Esophagus (tissue), 2 donors: ENCODE results near the gene CLEC1B. TPM values are rescaled to one million over a fixed set of nuclear protein-coding genes. Genes with fewer than 3 reads are reported as not detected.
"Not testable (repeated sequence)": the region's sequence is repeated elsewhere in the genome, so short reads cannot be mapped to it uniquely, and the experiment has no call there.

ENCODE experiments used
- H3K27ac ChIP-seq, 2 donors: one replicate each; pipeline ENCODE4 v1.5.1; 2013; ENCODE audit warnings: low read depth in 2 of 2, mild to moderate bottlenecking in 2 of 2, inconsistent platforms in 1 of 2, low read length in 1 of 2, moderate library complexity in 1 of 2
- H3K27me3 ChIP-seq, 2 donors: one replicate each; pipeline ENCODE4 v1.6.1; 2013; ENCODE audit warnings: low read length in 2 of 2, control low read depth in 1 of 2, mild to moderate bottlenecking in 1 of 2; ENCODE audit not compliant: insufficient read depth in 2 of 2, control insufficient read depth in 1 of 2
- H3K36me3 ChIP-seq, 2 donors: one replicate each; pipeline ENCODE4 v1.6.1; 2013; ENCODE audit warnings: low read length in 1 of 2; ENCODE audit not compliant: control insufficient read depth in 2 of 2, insufficient read depth in 2 of 2
- H3K4me1 ChIP-seq, 2 donors: one replicate each; pipeline ENCODE4 v1.6.1; 2013; ENCODE audit warnings: low read length in 1 of 2; ENCODE audit not compliant: control insufficient read depth in 2 of 2, insufficient read depth in 2 of 2
- H3K4me3 ChIP-seq, 2 donors: one replicate each; pipeline ENCODE4 v1.5.1; 2013; ENCODE audit warnings: low read length in 2 of 2, mild to moderate bottlenecking in 2 of 2, low read depth in 1 of 2, moderate library complexity in 1 of 2
- H3K9me3 ChIP-seq, 2 donors: one replicate each; pipeline ENCODE4 v1.6.1; 2013; ENCODE audit warnings: mild to moderate bottlenecking in 2 of 2, low read depth in 1 of 2, low read length in 1 of 2, moderate library complexity in 1 of 2; ENCODE audit not compliant: control insufficient read depth in 2 of 2, insufficient read depth in 1 of 2
- WGBS, 2 donors: extraction: QIAGEN DNeasy Blood & Tissue Kit; methylation state at CpG; one replicate each; pipeline ENCODE4 v1.1.7; 2013; 5-methylcytosine and 5-hydroxymethylcytosine counted together
- polyA plus RNA-seq, 2 donors: library from polyadenylated mRNA; stranded (reverse); fragments of 200-250 nt; gene quantifications; one replicate each; pipeline ENCODE4 v1.2.3, GENCODE V29; 2013
- donor health status: healthy with polysubstance abuse.
- donor health status: Bipolar disorder and iron deficiency.

CLEC1B gene
- polyA plus RNA-seq, result not detected

DNA sequence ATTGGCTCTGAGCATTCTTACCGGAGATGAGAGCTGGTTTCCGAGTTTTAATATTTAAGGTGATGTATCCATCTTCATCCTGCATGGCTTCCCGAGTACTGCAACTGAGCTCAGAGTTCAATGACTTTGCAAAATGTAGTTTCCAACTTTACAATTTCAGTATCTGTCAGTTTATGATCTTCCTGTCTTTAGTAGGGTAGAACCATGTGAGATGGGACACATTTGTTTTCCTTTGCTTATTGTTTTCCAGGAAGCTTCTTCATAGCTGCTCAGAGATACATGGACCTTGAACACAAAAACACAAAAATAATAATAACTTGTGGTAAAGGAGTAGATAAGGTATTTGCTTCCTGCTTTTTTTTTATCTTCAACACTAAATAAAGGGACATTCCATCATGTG is at the start of gene CLEC1B:
Gene CLEC1B (minus strand): TSS at position 106 of the 400 bp plus-strand sequence. CDS start 21 bp downstream, at position 85.
- no peaks in the 10 kb centered on the region for H3K27me3 ChIP-seq
- H3K4me3 ChIP-seq, result no peak within 1 kb of the TSS
- no peak within 1 kb of the TSS for H3K27ac ChIP-seq
- no peaks in the 10 kb centered on the region for H3K4me1 ChIP-seq
- H3K9me3 ChIP-seq, result no peaks in the 10 kb centered on the region
- no peaks in the 10 kb centered on the region for H3K36me3 ChIP-seq
- WGBS, 2 donors, result 91 to 94% methylated on average over 3 of the region's 3 CpGs

DNA sequence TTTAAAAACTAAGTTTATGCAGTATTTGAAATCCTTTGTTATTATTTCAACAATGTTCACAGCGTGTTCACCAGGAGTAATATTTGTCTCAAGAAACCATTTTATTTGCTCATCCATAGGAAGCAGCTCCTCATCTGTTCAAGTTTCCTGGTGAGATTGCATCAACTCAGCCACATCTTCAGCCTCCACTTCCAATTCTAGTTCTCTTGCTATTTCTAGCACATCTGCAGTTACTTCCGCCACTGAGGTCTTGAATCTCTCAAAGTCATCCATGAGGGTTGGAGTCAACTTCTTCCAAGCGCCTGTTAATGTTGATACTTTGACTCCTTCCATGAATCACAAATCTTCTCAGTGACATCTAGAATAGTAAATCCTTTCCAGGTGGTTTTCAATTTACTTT is 49.6 kb upstream of the CLEC1B start:
- no peaks in the 10 kb centered on the region for H3K4me1 ChIP-seq
- H3K4me3 ChIP-seq, result no peak overlapping the region
- H3K9me3 ChIP-seq, result no peaks in the 10 kb centered on the region
- H3K27ac ChIP-seq, result no peak overlapping the region
- 71 to 79% methylated on average over 3 of the region's 3 CpGs for WGBS, 2 donors
- H3K36me3 ChIP-seq, result no peaks in the 10 kb centered on the region
- no peaks in the 10 kb centered on the region for H3K27me3 ChIP-seq

DNA sequence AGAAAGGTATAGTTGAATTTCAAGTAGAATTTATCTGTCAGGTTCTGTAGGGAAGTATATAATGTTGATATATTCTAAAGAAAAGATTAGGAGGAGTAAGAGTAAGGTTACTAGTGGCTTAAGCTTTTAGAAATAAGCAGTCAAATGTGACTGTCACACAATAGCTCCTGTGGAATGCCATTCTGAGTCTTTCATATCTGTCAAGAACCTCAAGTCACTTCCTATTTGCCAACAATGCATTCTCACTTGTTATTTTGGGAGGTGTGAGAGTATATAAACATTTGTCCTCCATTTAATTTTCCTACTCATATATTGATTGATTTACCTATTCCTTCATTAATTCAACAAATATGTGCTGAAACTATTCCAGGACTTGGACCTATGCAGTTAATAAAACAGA is 43.2 kb upstream of the CLEC1B start:
- Histone ChIP-seq H3K9me3 (no peaks in the 10 kb centered on the region), H3K27me3 (no peaks in the 10 kb centered on the region), H3K36me3 (no peaks in the 10 kb centered on the region), H3K27ac (no peak overlapping the region), H3K4me3 (no peak overlapping the region), H3K4me1 (no peaks in the 10 kb centered on the region)

DNA sequence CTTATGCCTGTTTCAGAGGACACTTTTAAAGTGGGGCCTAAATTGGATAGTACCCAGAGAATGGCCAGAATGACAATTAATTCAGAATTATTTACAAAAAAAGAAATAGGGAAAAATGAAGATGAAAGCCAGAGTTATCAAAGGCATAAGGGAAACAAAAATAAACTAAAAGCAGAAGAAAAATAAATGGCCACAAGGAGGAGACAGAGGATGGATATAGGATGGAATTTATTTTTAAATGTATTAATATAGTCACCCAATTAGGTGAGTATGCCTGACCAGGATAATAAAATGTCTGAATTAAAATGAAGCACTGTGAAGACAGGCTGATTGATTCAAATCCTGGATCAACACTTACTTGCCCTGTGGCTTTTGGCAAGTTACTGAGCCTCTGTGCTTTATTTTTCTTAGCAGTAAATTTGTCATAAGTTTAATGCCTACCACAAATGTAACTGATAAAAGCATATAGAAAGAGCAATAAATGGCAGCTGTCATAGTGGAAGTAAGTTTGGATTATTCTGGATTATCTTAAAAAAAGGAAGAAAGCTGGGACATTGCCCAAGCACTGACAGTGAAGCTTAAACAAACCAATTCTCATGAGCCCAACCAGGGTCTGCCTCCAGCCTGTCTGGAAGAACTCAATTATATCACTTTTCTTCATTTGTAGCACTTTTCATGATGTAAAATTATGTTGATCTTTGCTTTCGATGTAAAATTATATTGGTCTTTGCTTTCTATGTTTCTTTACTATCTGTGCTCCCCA is 35.0 kb upstream of the CLEC1B start:
- no peaks in the 10 kb centered on the region for H3K27me3 ChIP-seq
- H3K4me1 ChIP-seq, result no peaks in the 10 kb centered on the region
- no peak overlapping the region for H3K27ac ChIP-seq
- H3K4me3 ChIP-seq, result no peak overlapping the region
- H3K9me3 ChIP-seq, result no peaks in the 10 kb centered on the region
- no peaks in the 10 kb centered on the region for H3K36me3 ChIP-seq
- WGBS, 2 donors, result 61 to 68% methylated on average over 1 of the region's 1 CpG

DNA sequence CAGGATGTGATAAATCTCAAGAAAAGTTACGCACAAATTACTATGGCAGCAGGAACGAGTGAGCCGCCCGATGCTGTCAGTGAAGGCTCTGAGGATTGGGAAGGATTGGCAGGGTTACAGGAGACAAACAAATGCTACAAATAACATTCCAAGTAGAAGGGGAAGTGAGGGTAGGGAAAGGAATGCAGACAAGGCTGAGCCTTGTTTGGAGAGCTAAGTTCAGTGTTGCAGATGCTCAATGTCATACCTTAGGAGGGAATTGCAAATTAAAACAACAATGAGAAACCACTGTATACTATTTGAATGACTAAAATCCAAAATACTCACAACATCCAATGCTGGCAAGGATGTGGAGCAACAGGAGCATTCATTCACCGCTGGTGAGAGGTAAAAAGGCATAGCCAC is 32.9 kb upstream of the CLEC1B start:
- H3K4me1 ChIP-seq, result no peaks in the 10 kb centered on the region
- no peaks in the 10 kb centered on the region for H3K27me3 ChIP-seq
- no peak overlapping the region for H3K27ac ChIP-seq
- H3K9me3 ChIP-seq, result no peaks in the 10 kb centered on the region
- no peaks in the 10 kb centered on the region for H3K36me3 ChIP-seq
- H3K4me3 ChIP-seq, result no peak overlapping the region
- WGBS, 2 donors, result 75% methylated on average over 5 of the region's 5 CpGs

DNA sequence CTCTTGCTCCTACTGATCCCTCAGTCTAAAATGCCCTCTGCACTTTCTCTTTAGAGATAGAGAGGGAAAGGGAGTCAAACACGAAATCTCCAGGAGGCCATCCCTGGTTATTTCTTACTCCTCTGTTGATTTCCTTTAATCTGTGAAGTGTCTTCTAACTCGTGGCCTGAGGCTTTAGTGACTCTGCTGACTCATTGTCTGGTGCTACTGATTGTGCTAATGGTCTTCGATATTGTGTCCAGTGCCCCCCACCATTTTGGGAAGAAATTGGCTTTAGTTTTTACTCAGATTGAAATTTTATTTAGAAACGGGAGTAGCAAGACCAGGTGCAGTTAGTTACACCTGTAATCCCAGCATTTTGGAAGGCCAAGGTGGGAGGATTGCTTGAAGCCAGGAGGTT is 32.4 kb upstream of the CLEC1B start:
- 70 to 71% methylated on average over 4 of the region's 4 CpGs for WGBS, 2 donors

DNA sequence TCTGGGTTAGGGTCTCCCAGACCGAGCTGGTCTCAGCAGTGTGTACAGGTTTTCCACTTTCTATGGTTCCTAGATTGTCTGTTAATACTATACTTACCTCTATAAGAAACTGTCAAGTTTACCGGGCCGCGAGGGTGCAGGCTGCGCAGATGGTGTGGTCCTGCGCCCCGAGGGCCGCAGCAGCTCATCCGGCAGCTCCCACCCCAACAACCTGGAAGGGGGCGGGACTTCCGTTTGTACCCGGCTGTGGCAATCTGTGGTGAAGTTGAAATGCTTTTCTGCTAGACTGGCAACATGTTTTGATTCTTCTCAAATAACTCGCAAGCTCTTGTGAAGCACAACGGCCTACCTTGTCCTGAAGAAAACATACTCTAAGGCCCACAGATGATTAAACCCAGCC is 31.5 kb upstream of the CLEC1B start, which contains the start of gene CLEC9A:
Gene CLEC9A (plus strand): TSS at position 237 of the 400 bp plus-strand sequence. CDS start 22,006 bp downstream, outside the sequence.
- no peaks in the 10 kb centered on the region for H3K9me3 ChIP-seq
- no peak within 1 kb of the TSS for H3K27ac ChIP-seq
- H3K36me3 ChIP-seq, result no peaks in the 10 kb centered on the region
- no peaks in the 10 kb centered on the region for H3K27me3 ChIP-seq
- H3K4me1 ChIP-seq, result no peaks in the 10 kb centered on the region
- no peak within 1 kb of the TSS for H3K4me3 ChIP-seq
- 95 to 96% methylated on average over 14 of the region's 14 CpGs for WGBS, 2 donors

More for the DNA sequence above, 32.4 kb upstream of the CLEC1B start:
- Histone ChIP-seq H3K27ac (no peak overlapping the region), H3K36me3 (no peaks in the 10 kb centered on the region), H3K4me3 (no peak overlapping the region), H3K4me1 (no peaks in the 10 kb centered on the region), H3K27me3 (no peaks in the 10 kb centered on the region), H3K9me3 (no peaks in the 10 kb centered on the region)

DNA sequence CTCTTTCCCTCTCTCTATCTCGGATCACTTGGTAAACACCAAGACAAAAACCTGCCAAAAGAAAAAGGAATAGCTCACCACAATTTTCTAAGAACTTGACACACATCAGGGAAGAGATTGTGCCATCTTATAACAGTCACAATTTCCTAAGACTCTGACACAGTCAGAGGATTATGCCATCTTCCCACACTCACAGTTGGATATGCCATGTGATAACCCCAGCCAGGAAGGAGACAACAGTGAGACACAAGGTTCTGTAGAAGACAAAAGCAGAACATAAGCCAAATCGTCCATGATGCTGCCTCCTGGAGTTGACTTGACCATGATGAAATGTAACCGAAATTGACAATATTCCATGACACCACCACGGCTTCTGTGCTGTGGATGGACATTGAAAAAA is 28.8 kb upstream of the CLEC1B start:
- no peaks in the 10 kb centered on the region for H3K27me3 ChIP-seq
- no peak overlapping the region for H3K27ac ChIP-seq
- WGBS, 2 donors, result 67 to 68% methylated on average over 3 to 4 of the region's 4 CpGs
- no peaks in the 10 kb centered on the region for H3K4me1 ChIP-seq
- no peaks in the 10 kb centered on the region for H3K9me3 ChIP-seq
- H3K4me3 ChIP-seq, result no peak overlapping the region
- H3K36me3 ChIP-seq, result no peaks in the 10 kb centered on the region

DNA sequence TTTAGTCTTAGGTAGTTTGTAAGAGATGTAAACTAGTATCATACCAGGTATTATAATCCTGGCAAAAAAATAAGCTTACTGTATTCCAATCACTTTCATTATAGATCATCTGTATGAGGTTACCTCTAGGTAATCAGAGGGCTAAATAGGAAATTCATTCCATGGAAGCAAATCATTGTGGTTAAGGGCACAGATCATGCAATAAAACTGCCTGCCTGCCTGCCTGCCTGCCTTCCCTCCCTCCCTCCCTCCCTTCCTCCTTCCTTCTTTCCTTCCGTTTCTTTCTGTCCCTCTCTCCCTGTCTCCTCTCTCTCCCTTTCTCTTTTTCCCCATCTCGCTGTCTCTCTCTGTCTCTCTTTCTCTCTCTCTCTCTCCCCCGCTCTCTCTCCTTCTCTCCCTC is 28.4 kb upstream of the CLEC1B start:
- Histone ChIP-seq H3K27ac (no peak overlapping the region), H3K9me3 (no peaks in the 10 kb centered on the region), H3K4me3 (no peak overlapping the region), H3K4me1 (no peaks in the 10 kb centered on the region), H3K36me3 (no peaks in the 10 kb centered on the region), H3K27me3 (no peaks in the 10 kb centered on the region)
- 84 to 88% methylated on average over 3 of the region's 3 CpGs for WGBS, 2 donors

DNA sequence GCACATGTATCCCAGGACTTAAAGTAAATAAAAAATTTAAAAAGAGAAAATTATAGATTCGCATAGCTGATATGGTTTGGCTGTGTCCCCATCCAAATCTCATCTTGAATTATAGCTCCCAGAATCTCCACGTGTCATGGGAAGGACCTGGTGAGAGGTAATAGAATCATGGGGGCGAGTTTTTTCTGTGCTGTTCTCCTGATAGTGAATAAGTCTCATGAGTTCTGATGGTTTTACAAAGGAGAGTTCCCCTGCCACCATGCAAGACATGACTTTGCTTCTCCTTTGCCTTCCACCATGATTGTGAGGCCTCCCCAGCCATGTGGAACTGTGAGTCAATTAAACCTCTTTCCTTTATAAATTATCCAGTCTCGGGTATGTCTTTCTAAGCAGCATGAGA is 27.7 kb upstream of the CLEC1B start:
- not testable (repeated sequence) for H3K36me3 ChIP-seq, H3K27me3 ChIP-seq, H3K27ac ChIP-seq, H3K4me3 ChIP-seq, H3K4me1 ChIP-seq, H3K9me3 ChIP-seq
- 91 to 92% methylated on average over 4 of the region's 4 CpGs for WGBS, 2 donors
